HG03066 (cell line): ENCODE measurements around the gene CPVL.

Source experiments
- ATAC-seq: cut with Tn5 transposase; IDR thresholded peaks from one replicate; pipeline ENCODE4 v1.9.1; 2021; ENCODE audit warnings: low read depth; ENCODE audit not compliant: unreplicated experiment

Gene CPVL

DNA sequence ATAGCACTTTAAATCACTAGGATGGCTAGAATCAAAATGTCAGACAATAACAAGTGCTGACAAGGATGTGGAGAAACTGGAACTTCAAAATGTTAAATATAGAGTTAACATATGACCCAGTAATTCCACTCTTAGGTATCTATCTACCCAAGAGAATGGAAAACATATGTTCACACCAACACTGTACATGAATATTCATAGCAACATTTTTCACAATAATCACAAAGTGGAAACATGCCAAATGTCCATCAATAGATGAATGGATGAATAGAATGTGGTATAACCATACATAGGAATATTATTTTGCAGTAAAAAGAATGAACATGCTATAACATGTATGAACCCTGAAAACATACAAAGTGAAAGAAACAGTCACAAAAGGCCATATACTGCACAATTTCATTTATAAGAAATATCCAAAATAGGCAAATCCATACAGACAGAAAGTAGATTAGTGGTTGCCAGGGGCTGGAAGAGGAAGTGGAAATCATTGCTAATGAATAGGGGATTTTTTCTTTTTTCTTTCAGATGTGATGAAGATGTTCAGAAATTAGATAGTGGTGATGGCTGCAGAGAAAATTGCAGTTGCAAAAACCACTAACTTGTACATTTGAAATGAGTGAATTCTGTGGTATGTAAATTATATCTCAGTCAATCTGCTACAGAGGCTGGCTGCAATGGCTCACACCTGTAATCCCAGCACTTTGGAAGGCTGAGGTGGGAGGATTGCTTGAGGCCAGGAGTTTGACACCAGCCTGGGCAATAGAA lies 93.0 kb downstream of the CPVL start:
- ATAC-seq: no peak

GRCh38 chr7:29046978-29047377 lies 99.4 kb downstream of the CPVL start:
- ATAC-seq: no peak

DNA sequence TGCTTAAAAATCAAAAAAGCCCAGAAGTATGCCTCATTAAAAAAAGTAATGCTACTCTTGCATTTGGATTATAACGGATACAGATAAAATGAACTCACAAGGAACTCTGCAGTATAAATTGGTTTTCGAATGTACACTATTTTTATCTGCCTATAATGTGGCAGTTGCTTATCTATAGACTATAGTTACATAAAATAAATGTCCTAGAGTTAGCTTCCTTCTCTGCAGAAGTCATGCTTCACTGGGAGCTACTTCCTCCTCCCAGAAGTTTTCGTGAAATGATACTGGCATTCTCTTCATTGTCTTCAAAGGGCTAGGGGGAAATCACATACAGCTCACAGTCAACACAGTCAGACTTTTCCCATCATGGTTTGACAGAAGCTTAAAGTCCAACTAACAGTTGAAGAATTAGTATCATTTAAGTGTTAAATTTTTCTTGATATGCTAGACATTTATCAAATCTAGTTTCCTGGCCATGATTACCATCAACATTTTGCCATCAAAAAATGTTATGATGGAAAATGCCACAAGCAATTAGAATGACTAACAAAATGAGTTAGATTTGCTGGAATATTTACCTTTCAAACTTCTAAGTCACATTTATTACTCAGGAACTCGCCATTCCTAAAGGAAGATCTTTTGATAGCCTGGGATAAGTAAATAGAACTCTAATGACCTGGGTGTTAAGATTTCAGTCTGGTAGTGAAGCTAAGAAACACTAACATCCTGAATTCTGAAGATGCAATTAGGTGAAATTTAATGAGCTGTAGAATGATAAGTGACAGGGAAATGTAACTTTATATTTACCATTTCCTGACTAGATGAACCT lies 100.9 kb downstream of the CPVL start:
- ATAC-seq: no peak

- ATAC-seq: no peak
These were observed 101.8 kb downstream of the CPVL start for GRCh38 chr7:29044554-29044953.

GRCh38 chr7:29043576-29043975 lies 102.8 kb downstream of the CPVL start:
- ATAC-seq: no peak

- ATAC-seq: no peak
These were observed 103.5 kb downstream of the CPVL start for GRCh38 chr7:29042824-29043231.

DNA sequence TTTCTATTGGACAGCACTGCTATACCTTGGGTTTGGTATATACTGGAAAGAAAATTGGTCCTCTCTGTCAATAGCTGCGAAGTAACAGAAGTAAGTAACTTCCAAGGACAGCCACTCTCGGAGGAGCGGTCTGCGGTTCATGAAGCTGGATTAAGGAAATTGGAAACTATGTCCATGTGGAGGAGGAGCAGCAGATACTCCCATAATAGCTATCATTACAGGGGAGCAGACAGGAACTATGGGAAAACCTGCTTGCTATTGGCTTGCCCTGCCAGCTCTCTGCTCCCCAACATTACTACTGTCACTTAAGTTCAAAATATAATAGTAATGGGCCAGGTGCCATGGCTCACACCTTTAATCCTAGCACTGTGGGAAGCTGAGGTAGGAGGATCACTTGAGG lies 104.3 kb downstream of the CPVL start:
- no peak for ATAC-seq

DNA sequence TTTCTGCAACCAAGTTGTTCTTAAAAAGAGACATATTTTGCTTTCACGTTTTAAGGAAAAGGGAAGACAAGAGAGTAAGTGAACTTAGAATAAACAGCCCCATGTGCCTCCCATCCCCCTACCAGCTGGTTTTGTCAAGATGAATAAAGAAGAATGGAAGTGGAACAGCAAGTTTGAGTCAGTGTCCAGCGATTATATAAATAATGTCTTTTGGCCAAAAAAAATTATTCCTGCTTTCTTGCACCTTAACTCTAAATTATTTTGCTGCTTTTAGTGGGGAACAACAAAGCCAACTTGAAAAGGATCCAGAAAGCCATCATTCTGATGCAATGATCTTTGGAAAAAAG lies 105.8 kb downstream of the CPVL start:
- ATAC-seq: no peak

- ATAC-seq: no peak
These were observed 106.3 kb downstream of the CPVL start for GRCh38 chr7:29039821-29040578.

GRCh38 chr7:29038463-29038862 lies 107.9 kb downstream of the CPVL start:
- ATAC-seq: no peak

GRCh38 chr7:29035044-29035740 lies 111.1 kb downstream of the CPVL start:
- no peak for ATAC-seq

GRCh38 chr7:29033584-29033983 lies 112.8 kb downstream of the CPVL start:
- no peak for ATAC-seq

DNA sequence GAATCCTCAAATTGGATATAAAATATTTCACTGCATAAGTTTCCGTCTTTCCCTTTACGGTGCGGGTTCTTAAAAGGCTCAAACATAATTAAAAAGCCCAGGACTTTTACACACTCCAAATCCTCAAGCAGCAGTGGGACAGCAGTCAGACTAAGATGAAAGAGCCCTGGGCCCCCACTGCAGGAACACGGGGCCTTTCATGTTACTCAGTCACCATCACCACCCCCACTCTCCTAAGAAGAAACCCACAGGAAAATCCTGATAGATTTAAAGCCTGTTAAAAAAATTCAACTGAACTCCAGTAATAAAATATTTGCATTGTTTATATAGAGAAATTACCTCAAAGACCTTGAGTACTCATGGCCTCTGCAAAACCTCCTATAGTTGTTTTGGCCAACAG lies 114.2 kb downstream of the CPVL start:
- ATAC-seq: no peak

GRCh38 chr7:29030781-29031275 lies 115.5 kb downstream of the CPVL start:
- no peak for ATAC-seq

DNA sequence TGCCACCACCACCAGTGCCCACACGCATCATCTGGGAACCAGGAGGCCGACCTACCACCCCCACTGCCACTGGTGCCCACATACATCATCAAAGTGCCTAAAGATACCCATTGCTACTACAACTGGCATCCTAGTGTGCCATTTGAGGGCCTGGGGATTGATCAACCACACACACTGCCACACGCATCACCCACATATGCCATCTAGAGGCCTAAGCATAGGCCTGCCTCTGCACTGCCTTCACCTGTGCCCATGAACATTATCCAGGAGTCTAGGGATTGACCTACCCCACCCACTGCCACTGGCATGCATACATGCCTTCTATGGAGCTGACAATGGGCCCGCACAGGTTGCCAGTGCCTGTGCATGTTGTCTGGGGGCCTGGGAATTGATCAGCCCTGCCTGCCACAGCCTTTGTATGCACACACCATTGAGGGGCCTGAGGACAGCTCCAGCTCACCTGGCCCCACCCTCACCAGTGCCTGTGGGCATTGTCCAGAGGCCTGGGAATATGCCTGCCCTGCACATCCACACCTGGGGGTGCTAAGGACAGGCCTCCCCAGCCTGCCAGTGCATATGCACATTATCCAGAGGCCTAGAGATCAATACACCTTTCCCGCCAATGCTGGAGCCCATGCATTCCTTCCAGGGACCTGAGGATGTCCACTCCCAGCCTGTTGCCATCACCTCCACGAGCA lies 123.9 kb downstream of the CPVL start:
- no peak for ATAC-seq

DNA sequence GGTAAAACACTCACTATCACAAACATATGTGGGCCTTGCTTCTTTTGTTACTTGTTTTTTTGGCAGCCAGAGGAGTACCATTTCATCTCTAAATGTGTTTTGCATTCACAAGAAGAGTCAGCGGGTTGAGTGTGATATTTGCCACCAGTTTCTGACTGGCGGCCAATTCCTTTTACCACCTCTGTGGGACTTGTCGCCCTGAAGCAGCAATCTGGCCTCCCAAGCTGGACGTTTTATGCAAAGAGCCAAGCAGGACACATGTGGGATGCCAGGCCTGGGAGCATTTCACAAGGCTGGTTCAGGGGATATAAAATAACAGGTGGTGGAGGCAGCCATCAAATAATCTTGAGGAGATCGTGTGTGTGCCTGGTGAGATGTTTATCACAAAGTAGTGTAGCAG lies 126.4 kb downstream of the CPVL start:
- no peak for ATAC-seq

- ATAC-seq: no peak
These were observed 127.0 kb downstream of the CPVL start for GRCh38 chr7:29019387-29019786.

- ATAC-seq: no peak
These were observed 128.6 kb downstream of the CPVL start for GRCh38 chr7:29017713-29018112.

GRCh38 chr7:29014725-29015124 lies 131.6 kb downstream of the CPVL start:
- ATAC-seq: no peak

DNA sequence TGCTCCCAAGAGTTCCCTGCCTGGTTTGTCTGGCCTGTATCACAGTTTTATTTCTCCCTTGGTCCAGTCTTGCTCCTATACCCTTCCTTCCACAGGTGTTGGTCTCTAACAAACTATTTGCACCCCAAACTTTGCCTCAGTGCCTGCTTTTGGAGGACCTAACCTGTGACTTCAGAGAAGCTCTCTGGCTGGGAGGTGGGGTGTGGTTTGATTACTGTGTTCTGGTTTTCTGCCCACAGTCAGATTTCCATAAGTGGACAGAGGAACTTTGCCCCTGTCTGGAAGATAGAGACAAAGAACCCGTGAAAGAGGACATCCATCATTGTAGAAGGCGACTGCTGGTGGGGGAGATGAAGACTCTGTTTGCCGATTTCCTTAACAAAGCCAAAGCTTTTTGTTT lies 132.4 kb downstream of the CPVL start:
- no peak for ATAC-seq
